ENCODE results near the gene FBXL7. TPM values are rescaled to one million over a fixed set of nuclear protein-coding genes. Genes with fewer than 3 reads are reported as not detected.
A peak's percentile ranks its signal among the peaks of the same experiment; 100 is the strongest.

The FBXL7 gene
- total and polyA plus RNA-seq, 12 donors, result 8.7 to 33.4 (median 23.5) TPM

DNA sequence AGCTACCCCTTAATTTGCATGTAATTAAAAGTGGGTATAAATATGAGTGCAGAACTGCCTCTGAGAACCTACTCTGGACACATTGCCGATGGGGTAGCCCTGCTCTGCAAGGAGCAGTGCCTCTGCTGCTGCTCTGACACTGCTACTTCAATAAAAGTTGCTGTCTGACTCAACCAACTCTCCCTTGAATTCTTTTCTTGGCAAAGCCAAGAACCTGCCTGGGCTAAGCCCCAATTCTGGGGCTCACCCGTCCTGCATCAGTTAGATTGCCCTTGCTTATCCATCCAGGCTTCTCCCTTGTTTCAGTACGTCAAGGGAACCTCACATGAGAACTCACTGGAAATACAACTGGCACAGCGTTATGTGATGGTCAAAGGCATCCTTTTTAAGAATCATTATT, 44.1 kb downstream of the FBXL7 start:
- DNase-seq (no peak), ATAC-seq (peak in 4 of 8 donors; percentile 31 to 66 (median 48))
- TF ChIP-seq, protein P1, sequence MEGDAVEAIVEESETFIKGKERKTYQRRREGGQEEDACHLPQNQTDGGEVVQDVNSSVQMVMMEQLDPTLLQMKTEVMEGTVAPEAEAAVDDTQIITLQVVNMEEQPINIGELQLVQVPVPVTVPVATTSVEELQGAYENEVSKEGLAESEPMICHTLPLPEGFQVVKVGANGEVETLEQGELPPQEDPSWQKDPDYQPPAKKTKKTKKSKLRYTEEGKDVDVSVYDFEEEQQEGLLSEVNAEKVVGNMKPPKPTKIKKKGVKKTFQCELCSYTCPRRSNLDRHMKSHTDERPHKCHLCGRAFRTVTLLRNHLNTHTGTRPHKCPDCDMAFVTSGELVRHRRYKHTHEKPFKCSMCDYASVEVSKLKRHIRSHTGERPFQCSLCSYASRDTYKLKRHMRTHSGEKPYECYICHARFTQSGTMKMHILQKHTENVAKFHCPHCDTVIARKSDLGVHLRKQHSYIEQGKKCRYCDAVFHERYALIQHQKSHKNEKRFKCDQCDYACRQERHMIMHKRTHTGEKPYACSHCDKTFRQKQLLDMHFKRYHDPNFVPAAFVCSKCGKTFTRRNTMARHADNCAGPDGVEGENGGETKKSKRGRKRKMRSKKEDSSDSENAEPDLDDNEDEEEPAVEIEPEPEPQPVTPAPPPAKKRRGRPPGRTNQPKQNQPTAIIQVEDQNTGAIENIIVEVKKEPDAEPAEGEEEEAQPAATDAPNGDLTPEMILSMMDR (IDR thresholded peaks at IDR 0.05), result no peak
- no peak overlapping the region for H3K27ac ChIP-seq
- 67 to 77% methylated on average over 4 of the region's 4 CpGs for WGBS, 2 donors
- intact Hi-C loops (cut with DNase I), result no loop called here
- H3K4me3 ChIP-seq, result no peak overlapping the region
- H3K9me3 ChIP-seq, result no peaks in the 10 kb centered on the region
- H3K27me3 ChIP-seq, result no peaks in the 10 kb centered on the region
- H3K4me1 ChIP-seq, result peaks cover 0 to 49% (median 23%) of the 10 kb centered on the region in 9 donors
- H3K36me3 ChIP-seq, result no peaks in the 10 kb centered on the region

DNA sequence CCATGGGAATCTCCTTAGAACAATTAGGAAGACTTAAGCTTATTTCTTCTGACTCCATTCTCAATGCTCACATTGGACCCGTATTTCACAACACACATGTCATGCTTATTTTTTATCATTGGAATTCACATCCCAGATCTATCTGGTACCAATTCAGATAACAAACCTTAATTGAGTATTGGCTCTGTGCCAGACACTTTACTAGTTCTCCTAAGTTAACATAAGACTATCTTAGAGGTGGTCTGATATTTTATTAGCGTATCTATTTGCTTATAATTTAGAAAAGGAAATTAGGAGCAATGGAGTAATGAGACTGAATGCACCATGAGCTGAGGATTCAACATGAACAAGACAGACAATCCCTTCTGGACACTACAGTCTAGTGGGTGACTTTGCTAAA, 45.1 kb downstream of the FBXL7 start:
- DNase-seq, result no peak
- Histone ChIP-seq H3K4me3 (no peak overlapping the region), H3K4me1 (peaks cover 0 to 56% (median 23%) of the 10 kb centered on the region in 9 donors), H3K27ac (no peak overlapping the region), H3K9me3 (no peaks in the 10 kb centered on the region), H3K36me3 (no peaks in the 10 kb centered on the region), H3K27me3 (no peaks in the 10 kb centered on the region)
- TF ChIP-seq, protein P1 (IDR thresholded peaks at IDR 0.05), result no peak
- intact Hi-C loops (cut with DNase I), result no loop called here
- WGBS, 2 donors, result 68 to 79% methylated on average over 2 of the region's 2 CpGs
- ATAC-seq, result no peak

- WGBS, 2 donors, result 74 to 81% methylated on average over 4 of the region's 4 CpGs
- Histone ChIP-seq H3K4me1 (peaks cover 0 to 58% (median 24%) of the 10 kb centered on the region in 9 donors), H3K27me3 (no peaks in the 10 kb centered on the region), H3K9me3 (no peaks in the 10 kb centered on the region), H3K4me3 (no peak overlapping the region), H3K36me3 (no peaks in the 10 kb centered on the region), H3K27ac (no peak overlapping the region)
- DNase-seq (no peak), ATAC-seq (peak in 2 of 8 donors; percentile 7 to 47)
- TF ChIP-seq, protein P1 (IDR thresholded peaks at IDR 0.05), result no peak
- intact Hi-C loops (cut with DNase I), result no loop called here
These were observed 47.4 kb downstream of the FBXL7 start for GRCh38 chr5:15547261-15547839.

GRCh38 chr5:15549961-15550360, 50.0 kb downstream of the FBXL7 start:
- peaks cover 0 to 3% (median 0%) of the 10 kb centered on the region in 9 donors for H3K36me3 ChIP-seq
- no peaks in the 10 kb centered on the region for H3K27me3 ChIP-seq
- ATAC-seq (no peak), DNase-seq (no peak)
- H3K9me3 ChIP-seq, result no peaks in the 10 kb centered on the region
- H3K4me1 ChIP-seq, result peaks cover 0 to 31% (median 10%) of the 10 kb centered on the region in 9 donors
- no peak overlapping the region for H3K4me3 ChIP-seq
- H3K27ac ChIP-seq, result no peak overlapping the region
- 68 to 73% methylated on average over 1 of the region's 1 CpG for WGBS, 2 donors
- TF ChIP-seq, protein P1 (IDR thresholded peaks at IDR 0.05), result no peak
- intact Hi-C loops (cut with DNase I), result no loop called here

All from heart right ventricle (tissue), 16 donors.